Transverse colon (tissue), 4 donors: ENCODE measurements around the gene GSAP. TPM values are rescaled to one million over a fixed set of nuclear protein-coding genes. Genes with fewer than 3 reads are reported as not detected.

Experiments used
- DNase-seq: peaks from one replicate; pipeline ENCODE4 v3.0.0-alpha.2; 2019
- H3K27ac ChIP-seq, 4 donors: fragments of 200-600 bp; sonication (generic); 2 replicates each; pipeline ENCODE4 v1.5.1; 2016 to 2018; ENCODE audit warnings: inconsistent platforms in 4 of 4
- H3K27me3 ChIP-seq: fragments of 200-600 bp; sonication (generic); 2 replicates; pipeline ENCODE4 v1.5.1; 2017; ENCODE audit warnings: inconsistent platforms
- H3K36me3 ChIP-seq, 4 donors: fragments of 200-600 bp; sonication (generic); 2 replicates each; pipeline ENCODE4 v1.5.1; 2017 to 2019; ENCODE audit warnings: inconsistent platforms in 4 of 4
- H3K4me1 ChIP-seq, 4 donors: fragments of 200-600 bp; sonication (generic); 2 replicates each; pipeline ENCODE4 v1.5.1; 2017 to 2020; ENCODE audit warnings: inconsistent platforms in 4 of 4
- H3K4me3 ChIP-seq, 4 donors: fragments of 200-600 bp; sonication (generic); 1 replicate in 1 of 4; 2 replicates in 3 of 4; pipeline versions ENCODE4 v1.5.1 to v1.6.1; 2017 to 2019; ENCODE audit warnings: inconsistent platforms in 4 of 4
- H3K9me3 ChIP-seq, 2 donors: fragments of 200-600 bp; sonication (generic); 2 replicates each; pipeline ENCODE4 v1.5.1; 2017 to 2019; ENCODE audit warnings: inconsistent platforms in 2 of 2
- EP300 ChIP-seq: sonication (generic); formaldehyde crosslinking; IDR thresholded peaks from one replicate; pipeline ENCODE4 v1.6.1; 2017; ENCODE audit warnings: antibody characterized with exemption, low read depth
- POLR2A ChIP-seq: fragments of 450-650 bp; IDR thresholded peaks from one replicate; pipeline ENCODE4 v1.6.1; 2016; ENCODE audit warnings: antibody characterized with exemption, mild to moderate bottlenecking, moderate library complexity
- POLR2AphosphoS5 ChIP-seq, 3 donors: sonication (generic); formaldehyde crosslinking; IDR thresholded peaks; one replicate each; pipeline ENCODE4 v1.6.1; 2016; ENCODE audit warnings: antibody characterized with exemption in 3 of 3
- WGBS, 2 donors: methylation state at CpG; one replicate each; pipeline ENCODE4 v1.1.5; 2018; ENCODE audit warnings: low coverage in 1 of 2; 5-methylcytosine and 5-hydroxymethylcytosine counted together
- in situ Hi-C, 4 donors: fragments of 200-750 bp; cut with MboI; loops; one replicate each; pipeline versions ENCODE4 v1.15.0 to v1.15.1; 2017; ENCODE audit warnings: low sequenced_read_pairs in 3 of 4, low pct_ligation_motif_present in 1 of 4, low pct_unique_long_range_greater_than_20kb in 1 of 4
- intact Hi-C: fragments of 100-400 bp; cut with DNase I; formaldehyde crosslinking; loops from one replicate; pipeline ENCODE4 v1.15.1; 2023; ENCODE audit warnings: low total_unique reads
- total RNA-seq, 4 donors: library from RNA; depleted of rRNA; stranded (reverse); fragments of >200 nt; gene quantifications; one replicate each; pipeline ENCODE4 v1.1.0, GENCODE V29; 2016
- TF ChIP-seq, protein P1 (sequence below), 5 experiments: fragments of 200-600 bp in 3 of 5; fragments of 450-650 bp in 2 of 5; sonication (generic) in 3 of 5; IDR thresholded peaks; 1 replicate in 2 of 5; 2 replicates in 3 of 5; pipeline ENCODE4 v1.5.1; 2016 to 2017; ENCODE audit warnings: antibody characterized with exemption in 5 of 5, inconsistent platforms in 3 of 5, mild to moderate bottlenecking in 2 of 5, moderate library complexity in 1 of 5

Gene GSAP
- total RNA-seq, 4 donors from 2014 or later, result 5.0 to 25.2 (median 15.5) TPM

DNA sequence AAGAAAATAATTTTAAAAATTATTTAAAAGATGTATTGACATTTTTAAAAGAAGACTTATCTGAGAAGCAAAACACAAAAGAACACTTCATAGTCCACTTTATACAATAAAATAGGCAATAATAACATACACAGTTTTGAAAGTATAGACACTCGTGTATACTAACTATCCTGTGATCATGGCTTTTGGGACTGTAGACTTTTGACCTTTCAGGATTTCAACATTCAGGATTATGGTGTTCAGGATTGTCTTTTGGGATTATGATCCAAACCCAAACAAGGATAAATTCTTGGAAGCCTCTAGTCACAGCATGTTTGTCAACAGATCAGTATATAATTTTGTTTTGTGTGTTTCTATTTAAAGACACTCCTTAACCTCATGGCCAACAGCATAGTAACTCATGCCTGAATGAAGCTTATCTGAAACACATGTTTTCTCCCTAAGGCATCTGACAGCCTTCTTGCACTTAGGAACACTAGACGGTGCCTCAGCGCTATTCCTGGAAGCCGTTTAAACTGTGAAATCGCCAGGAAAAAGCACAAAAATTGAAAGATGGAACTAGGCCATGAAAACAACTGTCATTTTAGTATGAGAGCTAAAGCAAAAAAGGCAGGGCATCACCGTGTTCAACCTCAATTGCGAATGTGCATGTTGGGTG lies 29.9 kb downstream of the GSAP start:
- H3K27me3 ChIP-seq, result no peaks in the 10 kb centered on the region
- in situ Hi-C loops (no loop called here), intact Hi-C loops (no loop called here)
- H3K27ac ChIP-seq, result no peak overlapping the region
- no peak for DNase-seq
- H3K9me3 ChIP-seq, result no peaks in the 10 kb centered on the region
- TF ChIP-seq, protein P1, sequence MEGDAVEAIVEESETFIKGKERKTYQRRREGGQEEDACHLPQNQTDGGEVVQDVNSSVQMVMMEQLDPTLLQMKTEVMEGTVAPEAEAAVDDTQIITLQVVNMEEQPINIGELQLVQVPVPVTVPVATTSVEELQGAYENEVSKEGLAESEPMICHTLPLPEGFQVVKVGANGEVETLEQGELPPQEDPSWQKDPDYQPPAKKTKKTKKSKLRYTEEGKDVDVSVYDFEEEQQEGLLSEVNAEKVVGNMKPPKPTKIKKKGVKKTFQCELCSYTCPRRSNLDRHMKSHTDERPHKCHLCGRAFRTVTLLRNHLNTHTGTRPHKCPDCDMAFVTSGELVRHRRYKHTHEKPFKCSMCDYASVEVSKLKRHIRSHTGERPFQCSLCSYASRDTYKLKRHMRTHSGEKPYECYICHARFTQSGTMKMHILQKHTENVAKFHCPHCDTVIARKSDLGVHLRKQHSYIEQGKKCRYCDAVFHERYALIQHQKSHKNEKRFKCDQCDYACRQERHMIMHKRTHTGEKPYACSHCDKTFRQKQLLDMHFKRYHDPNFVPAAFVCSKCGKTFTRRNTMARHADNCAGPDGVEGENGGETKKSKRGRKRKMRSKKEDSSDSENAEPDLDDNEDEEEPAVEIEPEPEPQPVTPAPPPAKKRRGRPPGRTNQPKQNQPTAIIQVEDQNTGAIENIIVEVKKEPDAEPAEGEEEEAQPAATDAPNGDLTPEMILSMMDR (IDR thresholded peaks at IDR 0.05), result no peak
- TF ChIP-seq EP300, result no peak
- no peak for TF ChIP-seq POLR2AphosphoS5 (IDR thresholded peaks at IDR 0.05)
- TF ChIP-seq POLR2A, result no peak
- 75 to 87% methylated on average over 6 to 7 of the region's 7 CpGs for WGBS, 2 donors
- no peaks in the 10 kb centered on the region for H3K36me3 ChIP-seq
- no peak overlapping the region for H3K4me3 ChIP-seq
- peaks cover 0 to 15% (median 3%) of the 10 kb centered on the region in 4 donors for H3K4me1 ChIP-seq

DNA sequence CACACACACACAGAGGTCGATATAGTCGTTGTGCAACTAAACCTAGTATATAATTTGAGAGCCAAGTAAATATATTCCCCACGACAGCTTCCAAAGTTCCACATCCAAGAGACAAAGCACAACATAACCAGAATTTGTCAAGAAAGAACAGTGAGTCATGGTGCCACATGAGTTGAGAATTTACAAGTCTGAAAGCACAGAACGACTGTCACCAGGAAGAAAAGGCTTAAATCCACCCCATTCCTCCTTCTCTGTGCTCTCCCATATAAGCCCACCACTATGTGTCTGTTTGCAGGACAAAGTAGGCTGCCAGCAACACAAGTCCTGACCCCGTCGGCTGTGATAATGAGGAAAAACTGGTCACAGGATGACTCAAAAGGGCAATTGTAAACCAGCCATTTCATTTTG lies 32.8 kb downstream of the GSAP start:
- in situ Hi-C loops, result no loop called here
- DNase-seq, result no peak
- no peaks in the 10 kb centered on the region for H3K27me3 ChIP-seq
- H3K27ac ChIP-seq, result no peak overlapping the region
- WGBS, 2 donors, result 61 to 75% methylated on average over 3 to 6 of the region's 6 CpGs
- intact Hi-C loops, result no loop called here
- H3K4me3 ChIP-seq, result no peak overlapping the region
- no peaks in the 10 kb centered on the region for H3K9me3 ChIP-seq
- peaks cover 0 to 12% (median 3%) of the 10 kb centered on the region in 4 donors for H3K4me1 ChIP-seq
- no peaks in the 10 kb centered on the region for H3K36me3 ChIP-seq
- no peak for TF ChIP-seq POLR2A
- TF ChIP-seq, protein P1 (IDR thresholded peaks at IDR 0.05), result no peak
- TF ChIP-seq EP300, result no peak
- no peak for TF ChIP-seq POLR2AphosphoS5 (IDR thresholded peaks at IDR 0.05)

DNA sequence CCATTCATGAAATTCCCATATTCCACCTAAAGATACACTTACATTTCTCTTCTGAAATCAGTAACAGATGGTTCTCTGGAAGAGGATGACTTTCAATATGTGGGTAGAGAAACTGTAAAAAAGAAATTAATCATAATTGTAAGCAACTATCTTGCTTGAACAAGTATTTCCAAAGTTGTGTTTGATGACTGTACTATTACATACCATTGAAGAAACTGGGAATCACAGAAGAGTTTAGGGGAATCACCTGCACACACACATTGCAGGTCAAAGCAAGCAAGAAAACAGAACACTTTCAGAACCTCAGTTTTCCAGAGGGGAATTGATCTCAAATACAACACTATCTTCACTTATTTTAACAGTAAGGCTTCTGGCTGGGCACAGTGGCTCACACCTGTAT lies 33.6 kb downstream of the GSAP start:
- intact Hi-C loops, result no loop called here
- no peak overlapping the region for H3K4me3 ChIP-seq
- no peak for TF ChIP-seq EP300
- no peak for TF ChIP-seq POLR2AphosphoS5 (IDR thresholded peaks at IDR 0.05)
- TF ChIP-seq, protein P1 (IDR thresholded peaks at IDR 0.05), result no peak
- TF ChIP-seq POLR2A, result no peak
- H3K27me3 ChIP-seq, result no peaks in the 10 kb centered on the region
- no peak overlapping the region for H3K27ac ChIP-seq
- in situ Hi-C loops, result no loop called here
- H3K4me1 ChIP-seq, result peaks cover 0 to 4% (median 2%) of the 10 kb centered on the region in 4 donors
- no peak for DNase-seq
- H3K36me3 ChIP-seq, result no peaks in the 10 kb centered on the region
- no peaks in the 10 kb centered on the region for H3K9me3 ChIP-seq

DNA sequence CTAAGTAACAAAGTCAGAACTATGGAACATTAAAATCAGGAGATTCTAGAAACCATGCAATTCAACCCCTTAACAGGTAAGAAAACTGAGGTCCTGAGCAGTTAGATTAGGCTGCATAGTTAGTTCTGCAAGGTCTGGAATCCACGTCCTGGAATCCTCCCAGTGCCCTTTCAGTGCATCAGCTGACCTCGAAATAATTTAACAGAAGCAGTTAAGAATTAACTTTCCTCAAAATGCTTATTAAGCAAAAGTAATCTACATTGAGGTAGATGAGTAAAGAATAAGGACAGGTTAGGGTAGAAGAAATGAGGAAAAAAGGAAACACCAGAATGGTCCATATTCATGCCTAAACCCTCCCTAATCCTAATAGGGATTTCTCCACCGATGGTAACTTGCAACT lies 37.6 kb downstream of the GSAP start:
- H3K27me3 ChIP-seq, result no peaks in the 10 kb centered on the region
- in situ Hi-C loops, result no loop called here
- H3K27ac ChIP-seq, result no peak overlapping the region
- no peak overlapping the region for H3K4me3 ChIP-seq
- DNase-seq, result no peak
- no peaks in the 10 kb centered on the region for H3K4me1 ChIP-seq
- peaks cover 0 to 5% (median 0%) of the 10 kb centered on the region in 4 donors for H3K36me3 ChIP-seq
- no peaks in the 10 kb centered on the region for H3K9me3 ChIP-seq
- TF ChIP-seq, protein P1 (IDR thresholded peaks at IDR 0.05), result no peak
- TF ChIP-seq POLR2AphosphoS5 (IDR thresholded peaks at IDR 0.05) (no peak), POLR2A (no peak), EP300 (no peak)
- intact Hi-C loops, result no loop called here
- 88 to 90% methylated on average over 3 of the region's 3 CpGs for WGBS, 2 donors
